IPS-NIHi7 (cell line): ENCODE results near the gene FOXJ2.
A peak's percentile ranks its signal among the peaks of the same experiment; 100 is the strongest.
"Not testable (repeated sequence)": the region's sequence is repeated elsewhere in the genome, so short reads cannot be mapped to it uniquely, and the experiment has no call there.

Experiments
- DNase-seq: peaks from one replicate; pipeline ENCODE4 v3.0.0; 2012; ENCODE audit warnings: mixed read lengths; ENCODE audit errors: extremely low spot score

The FOXJ2 gene

DNA sequence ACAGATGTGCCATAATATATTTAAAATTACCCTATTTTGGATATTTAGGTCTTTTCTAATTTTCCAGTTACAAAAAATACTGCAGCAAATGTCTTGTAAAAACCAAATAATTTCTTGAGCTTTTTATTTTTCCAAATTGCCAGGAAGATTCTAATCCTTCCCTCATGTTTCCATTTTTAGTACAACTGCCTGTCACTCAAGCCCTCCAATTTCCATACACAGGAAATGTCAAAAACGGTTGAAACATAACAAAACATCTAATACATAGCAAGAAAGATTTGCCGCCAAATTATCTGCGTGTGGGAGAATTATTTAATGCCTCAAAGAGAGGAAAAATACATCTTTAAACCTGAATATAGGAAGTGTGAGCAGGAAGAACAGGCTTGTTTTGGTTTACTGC, 2.3 kb upstream of the FOXJ2 start:
- DNase-seq = no peak

DNA sequence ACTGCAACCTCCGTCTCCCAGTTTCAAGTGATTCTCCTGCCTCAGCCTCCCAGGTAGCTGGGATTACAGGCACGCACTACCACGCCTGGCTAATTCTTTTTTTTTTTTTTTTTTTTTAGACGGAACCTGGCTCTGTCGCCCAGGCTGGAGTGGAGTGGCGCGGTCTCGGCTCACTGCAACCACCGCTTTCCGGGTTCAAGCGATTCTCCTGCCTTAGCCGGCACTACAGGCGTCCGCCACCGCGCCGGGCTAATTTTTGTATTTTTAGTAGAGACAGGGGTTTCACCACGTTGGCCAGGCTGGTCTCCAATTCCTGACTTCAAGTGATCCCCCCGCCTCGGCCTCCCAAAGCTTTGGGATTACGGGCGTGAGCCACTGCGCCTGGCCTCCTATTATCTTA, 1.5 kb upstream of the FOXJ2 start:
- DNase-seq = not testable (repeated sequence)

GRCh38 chr12:8031872-8032241, 659 bp upstream of the FOXJ2 start:
- DNase-seq = no peak

DNA sequence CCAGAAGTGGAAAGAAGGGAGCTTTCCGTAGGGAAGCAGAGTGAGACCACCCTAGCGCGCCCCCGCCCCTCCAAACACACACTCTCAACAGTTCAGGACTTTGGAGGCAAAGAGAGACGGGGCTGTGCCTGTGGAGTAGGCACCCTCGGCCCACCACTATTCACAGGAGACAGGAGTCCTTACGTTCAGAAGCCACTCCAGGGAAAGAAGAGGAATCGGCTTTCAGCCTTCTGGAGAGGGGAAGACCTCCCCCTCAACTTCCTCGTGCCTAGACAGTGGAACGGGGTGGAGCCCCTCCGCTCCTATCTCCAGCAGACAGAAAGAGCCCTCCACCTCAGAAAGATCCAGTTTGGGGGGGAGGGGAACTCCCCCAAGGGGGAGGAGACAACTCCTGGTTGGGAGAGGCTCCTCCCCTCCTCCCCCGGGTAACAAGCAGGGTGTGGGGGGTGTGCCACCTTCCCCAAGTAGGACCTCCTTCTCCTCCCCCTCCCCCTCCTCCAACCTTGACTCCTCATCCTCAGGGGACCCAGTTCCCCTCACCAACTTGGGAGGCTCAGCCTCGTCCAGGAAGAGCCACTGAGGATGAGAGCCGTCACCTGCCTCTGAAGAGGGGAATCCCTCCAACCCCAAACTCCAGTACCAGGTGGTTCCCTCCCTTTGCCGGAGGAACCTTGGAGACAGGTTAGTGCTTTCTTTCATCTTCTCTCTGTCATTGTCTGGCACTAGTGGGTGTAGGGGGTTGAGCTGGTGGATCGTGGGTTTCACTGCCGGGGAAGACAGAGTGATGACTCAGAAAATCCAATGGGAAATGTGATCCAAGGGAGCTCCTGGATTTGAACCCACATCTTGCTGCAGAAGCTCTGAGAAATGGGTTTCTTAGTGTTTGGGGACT, 883 bp downstream of the FOXJ2 start:
- peak; percentile 80 for DNase-seq

DNA sequence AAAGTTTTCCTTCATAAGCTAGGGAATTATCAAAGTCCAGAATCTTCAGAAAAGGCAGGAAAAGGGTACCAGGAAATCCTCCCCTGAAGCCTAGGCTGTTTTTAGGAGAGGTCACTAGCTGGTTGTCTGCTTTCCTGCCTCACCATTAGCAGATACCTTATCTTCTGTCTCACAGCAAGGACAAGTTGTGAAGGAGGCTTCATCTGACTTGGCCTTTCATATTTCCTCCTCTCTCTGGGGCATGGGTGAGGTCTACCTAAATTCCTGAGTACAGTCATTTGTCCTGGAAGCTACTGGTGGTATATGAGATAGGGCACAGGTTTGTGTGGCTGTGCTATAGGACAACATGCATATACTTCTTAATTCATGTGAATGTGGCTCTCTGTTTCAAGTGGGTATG, 2.3 kb downstream of the FOXJ2 start:
- no peak for DNase-seq

- DNase-seq = no peak
Measured at GRCh38 chr12:8035440-8036010, 3.0 kb downstream of the FOXJ2 start.

GRCh38 chr12:8036346-8036745, 3.8 kb downstream of the FOXJ2 start:
- no peak for DNase-seq

DNA sequence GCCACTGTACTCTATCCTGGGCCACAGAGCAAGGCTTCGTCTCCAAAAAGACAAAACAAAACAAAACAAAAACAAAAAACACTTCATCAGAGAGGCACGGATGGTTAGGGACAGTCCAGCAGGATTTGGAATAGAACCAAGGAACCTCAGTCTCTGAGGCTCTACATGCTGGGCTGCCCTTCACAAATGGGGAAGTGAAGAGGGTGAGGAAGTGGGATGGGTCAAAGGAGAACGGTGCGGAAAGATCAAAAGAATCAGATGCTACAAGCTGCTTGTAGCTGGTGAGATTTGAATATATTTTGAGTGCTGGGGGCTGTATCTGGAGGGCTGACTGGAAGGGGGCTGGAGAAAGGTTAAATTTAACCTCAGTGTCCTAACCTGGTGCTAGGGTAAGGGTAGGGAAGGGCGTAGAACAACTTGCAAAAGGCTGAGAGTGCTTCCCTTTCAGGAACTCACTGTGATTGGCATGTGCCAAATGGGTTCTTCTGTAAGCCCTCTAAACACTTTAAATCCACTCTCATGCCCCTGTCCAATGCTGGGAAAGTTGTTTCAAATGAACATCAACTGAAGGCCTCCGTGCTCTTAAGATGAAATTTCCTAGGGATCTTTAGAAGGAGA, 4.6 kb downstream of the FOXJ2 start:
- DNase-seq = no peak

GRCh38 chr12:8037947-8038346, 5.4 kb downstream of the FOXJ2 start:
- DNase-seq = no peak

DNA sequence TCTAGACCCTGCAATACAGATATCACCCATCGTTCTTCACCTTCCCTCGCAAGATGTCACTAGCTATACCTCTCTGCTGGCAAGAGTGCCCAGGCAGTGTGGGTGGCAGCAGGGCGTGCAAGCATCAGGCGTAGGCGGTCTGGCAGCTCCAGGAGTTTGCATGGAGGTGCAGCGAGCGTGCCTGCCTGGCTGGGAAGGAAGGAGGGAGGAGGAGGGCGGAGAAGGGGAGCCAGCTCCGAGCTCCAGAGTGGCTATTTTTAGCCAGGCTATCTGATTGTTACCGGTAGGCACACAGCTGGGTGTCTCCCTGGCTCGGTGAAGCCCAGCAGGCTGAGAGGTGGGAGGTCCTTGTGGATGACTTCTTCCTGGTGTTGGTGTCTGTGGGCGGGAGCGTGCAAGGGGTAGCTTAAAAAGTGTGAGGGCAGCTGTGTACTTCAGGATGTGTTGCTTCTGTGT, 6.2 kb downstream of the FOXJ2 start:
- DNase-seq = peak; percentile 86

DNA sequence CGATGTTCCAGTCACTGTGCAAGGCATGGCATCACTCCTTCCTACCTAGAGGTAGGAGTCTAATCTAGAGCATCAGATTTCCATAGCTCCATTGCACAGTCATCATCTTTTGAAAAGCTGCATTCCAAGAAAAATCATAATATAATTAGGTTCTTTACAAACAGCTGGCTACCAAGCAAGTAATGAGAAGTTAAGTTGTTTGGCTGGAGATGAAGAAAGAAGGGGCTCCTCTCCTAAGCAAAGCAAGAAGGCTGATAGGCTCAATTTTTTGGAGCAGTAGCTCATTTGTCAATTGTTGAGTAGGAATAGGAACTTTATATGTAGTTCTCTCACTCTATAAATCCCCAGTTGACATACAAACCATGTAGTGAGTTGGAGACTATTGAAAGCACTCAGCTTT, 8.3 kb downstream of the FOXJ2 start:
- DNase-seq = no peak

GRCh38 chr12:8045952-8046944, 13.7 kb downstream of the FOXJ2 start:
- peak; percentile 87 for DNase-seq

DNA sequence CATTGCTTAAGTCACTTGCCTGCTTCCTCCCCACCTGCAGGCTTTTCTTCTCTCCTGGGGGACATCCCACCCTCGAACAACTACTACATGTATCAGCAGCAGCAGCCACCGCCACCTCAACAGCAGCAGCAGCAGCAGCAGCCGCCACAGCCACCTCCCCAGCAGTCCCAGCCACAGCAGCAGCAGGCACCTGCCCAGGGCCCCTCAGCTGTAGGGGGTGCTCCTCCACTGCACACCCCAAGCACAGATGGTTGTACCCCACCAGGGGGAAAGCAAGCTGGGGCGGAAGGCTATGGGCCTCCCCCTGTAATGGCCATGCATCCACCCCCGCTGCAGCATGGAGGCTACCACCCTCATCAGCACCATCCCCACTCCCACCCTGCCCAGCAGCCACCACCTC, 15.3 kb downstream of the FOXJ2 start:
- no peak for DNase-seq

DNA sequence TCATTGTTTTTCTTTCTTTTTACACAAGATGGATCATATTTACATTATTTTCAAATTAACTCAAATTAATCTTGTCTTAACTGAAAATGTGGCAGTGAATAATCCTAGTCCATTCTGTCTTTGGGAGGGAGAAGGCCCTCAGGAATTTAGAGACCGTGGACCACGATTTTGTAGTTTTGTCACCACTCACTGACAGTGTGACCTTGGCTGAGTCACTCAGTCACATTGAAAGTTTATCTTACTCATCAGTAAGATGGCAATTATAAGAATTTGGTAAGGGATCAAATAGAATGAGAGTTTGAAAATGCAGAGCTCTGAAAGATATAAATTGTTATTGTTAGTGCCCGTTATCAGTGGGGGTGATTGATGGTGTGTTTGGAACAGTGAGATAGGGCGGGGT, 16.4 kb downstream of the FOXJ2 start:
- DNase-seq = no peak

- no peak for DNase-seq
Measured at GRCh38 chr12:8050600-8051250, 18.2 kb downstream of the FOXJ2 start.

GRCh38 chr12:8052679-8053078, 20.2 kb downstream of the FOXJ2 start:
- DNase-seq = no peak

GRCh38 chr12:8054816-8055215, 22.3 kb downstream of the FOXJ2 start:
- no peak for DNase-seq

DNA sequence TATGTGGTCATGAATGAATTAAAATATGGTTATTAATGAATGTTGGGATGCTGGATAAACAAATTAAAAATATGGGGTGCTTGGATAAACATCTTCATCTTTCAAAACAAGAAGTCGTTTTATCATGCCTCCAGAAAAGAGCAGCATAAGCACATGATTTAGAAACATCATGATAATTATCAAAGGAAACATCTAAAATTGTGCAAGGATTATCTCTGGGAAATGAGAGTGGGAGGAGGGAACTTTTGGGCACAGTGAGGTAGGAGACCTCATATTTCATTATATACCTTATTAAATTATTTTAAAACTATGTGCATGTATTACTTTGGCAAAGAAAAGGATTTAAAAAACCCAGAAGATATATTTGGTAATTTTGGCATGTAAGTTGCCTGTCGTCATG, 24.8 kb downstream of the FOXJ2 start:
- no peak for DNase-seq

DNA sequence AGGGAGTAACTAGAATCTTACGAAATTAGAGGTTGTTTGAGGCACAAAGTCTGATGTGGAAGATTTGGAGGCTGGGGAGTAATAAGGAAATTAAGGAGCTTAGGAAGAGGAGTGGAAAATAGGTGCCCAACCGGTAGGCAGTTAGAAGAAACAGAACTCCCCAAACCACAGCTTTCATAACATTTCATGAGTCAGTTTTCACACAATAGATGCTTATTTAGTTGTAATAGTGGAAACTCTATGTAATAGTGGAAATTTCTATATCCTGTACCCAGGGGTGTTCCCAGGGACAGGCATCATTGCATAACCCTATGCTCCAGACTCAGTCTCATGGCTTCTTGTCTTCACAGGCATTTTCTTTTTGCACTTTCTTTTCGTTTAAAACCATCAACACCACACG, 25.3 kb downstream of the FOXJ2 start:
- no peak for DNase-seq

DNA sequence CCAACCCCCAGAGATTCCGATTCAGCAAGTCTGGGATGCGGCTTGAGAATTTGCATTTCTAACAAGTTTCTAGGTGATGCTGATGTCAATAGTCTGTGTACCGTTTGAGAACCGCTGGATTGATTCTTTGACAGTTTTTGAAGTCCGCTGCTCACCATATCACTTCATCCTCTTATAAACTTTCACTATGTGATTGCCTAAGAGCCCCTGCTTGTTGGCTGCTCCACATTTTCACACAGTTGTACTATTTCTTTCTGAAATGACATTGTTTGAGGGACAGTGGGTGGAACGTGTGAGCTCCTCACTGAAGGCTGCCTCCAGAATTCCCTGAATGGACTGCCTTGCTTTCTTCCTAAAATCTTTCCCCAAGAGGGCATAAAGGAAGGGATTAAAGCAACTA, 26.0 kb downstream of the FOXJ2 start:
- no peak for DNase-seq

GRCh38 chr12:8064131-8064530, 31.6 kb downstream of the FOXJ2 start:
- no peak for DNase-seq
